NCI-H1105 treated with DMSO at 0.1 percent for 48 hours (cell line): ENCODE measurements around the gene KCNT2.

Experiments
- DNase-seq: peaks from one replicate; lab custom pipeline; 2025; lab: John Stamatoyannopoulos, UW

KCNT2 gene

DNA sequence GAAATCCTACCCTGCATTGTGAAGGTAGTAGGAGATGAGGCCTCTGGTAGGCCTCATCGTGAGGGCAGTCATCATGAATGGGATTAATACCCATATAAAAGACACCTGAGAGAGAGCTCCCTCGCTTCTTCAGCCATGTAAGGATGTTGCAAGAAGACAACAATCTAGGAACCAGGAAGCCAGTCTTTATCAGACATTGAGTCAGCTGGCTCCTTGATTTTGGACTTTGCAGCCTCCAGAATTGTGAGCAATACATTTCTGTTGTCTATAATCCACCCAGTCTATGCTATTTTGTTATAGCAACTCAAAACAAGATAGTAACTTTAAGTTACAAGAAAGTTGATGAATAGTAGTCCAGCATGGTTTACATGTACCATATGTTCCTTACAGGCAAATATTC lies 208.5 kb downstream of the KCNT2 start:
- no peak for DNase-seq

GRCh38 chr1:196393742-196394141 lies 214.5 kb downstream of the KCNT2 start:
- no peak for DNase-seq

DNA sequence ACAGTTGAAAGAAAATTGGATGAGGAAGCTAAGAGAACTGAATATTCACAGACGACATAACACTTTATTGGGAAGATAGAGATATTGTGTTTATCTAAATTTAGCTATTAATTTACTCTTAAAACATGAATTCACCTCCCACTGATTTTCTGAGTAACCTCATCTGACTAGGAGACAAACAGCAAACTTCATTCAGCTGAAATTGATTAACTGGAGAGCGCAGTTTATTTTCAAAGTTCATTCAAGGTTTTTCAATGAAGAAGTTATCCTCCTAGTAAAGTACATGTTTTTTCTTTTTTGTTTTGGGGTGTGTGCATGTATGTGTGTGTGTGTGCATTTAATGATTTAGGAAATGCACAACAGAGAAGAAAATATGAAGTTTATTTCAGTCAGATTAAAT lies 215.0 kb downstream of the KCNT2 start:
- DNase-seq: no peak

- DNase-seq: no peak
Observed at GRCh38 chr1:196387766-196388165, 220.5 kb downstream of the KCNT2 start.

DNA sequence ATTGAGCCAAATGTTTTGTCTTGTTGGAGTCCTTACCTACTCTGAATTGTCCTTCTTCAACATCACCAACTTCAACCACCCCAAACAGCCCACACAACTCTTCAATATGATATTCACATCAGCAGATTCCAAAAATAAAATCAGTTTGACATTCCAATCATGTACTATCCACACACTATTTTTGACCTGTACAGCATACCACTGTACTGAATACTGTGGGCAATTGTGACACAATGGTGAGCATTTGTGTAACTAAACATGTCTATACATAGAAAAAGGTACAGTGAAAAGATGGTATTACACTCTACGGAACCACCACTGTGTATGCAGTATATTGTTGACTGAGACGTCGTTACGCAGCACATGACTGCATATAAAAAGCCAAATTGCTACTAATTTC lies 223.1 kb downstream of the KCNT2 start:
- DNase-seq: no peak

- DNase-seq: no peak
Observed at GRCh38 chr1:196382383-196382782, 225.9 kb downstream of the KCNT2 start.

GRCh38 chr1:196381544-196381943 lies 226.7 kb downstream of the KCNT2 start:
- DNase-seq: no peak

- peak; percentile 27 for DNase-seq
Observed at GRCh38 chr1:196380316-196380715, 227.9 kb downstream of the KCNT2 start.

- DNase-seq: no peak
Observed at GRCh38 chr1:196377811-196378210, 230.4 kb downstream of the KCNT2 start.

DNA sequence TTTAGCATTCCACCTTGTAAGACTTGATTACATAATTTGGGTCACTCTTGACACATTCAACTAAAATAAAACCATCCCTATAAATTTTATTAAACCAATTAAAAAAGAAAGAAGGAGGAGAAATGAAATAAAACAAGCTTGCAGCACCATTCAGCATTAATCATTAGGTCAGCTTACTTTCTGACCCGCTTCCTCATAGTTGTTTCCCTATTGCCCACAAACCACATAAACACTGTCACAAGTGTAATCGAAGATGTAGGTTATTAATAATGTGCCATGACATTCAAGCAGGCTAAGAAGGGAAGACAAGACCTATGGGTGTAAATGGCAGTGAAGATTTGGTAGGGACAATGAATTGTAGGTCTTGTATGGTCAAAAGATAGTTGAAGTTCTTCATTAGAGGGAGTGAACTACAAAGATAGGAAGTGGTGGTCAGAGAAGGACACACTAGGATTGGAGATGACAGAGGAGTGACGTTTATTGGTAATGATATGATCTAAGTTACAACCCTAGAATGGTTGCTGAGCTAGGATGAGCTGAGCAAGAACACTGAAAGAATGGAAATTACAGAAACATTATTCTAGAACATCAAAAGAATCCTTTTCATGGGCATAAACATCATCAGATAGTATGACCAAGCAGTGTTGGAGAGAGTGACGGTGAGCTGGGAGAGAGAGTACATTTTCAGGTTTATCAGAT lies 231.5 kb downstream of the KCNT2 start:
- DNase-seq: no peak

- DNase-seq: no peak
Observed at GRCh38 chr1:196373798-196374197, 234.4 kb downstream of the KCNT2 start.

DNA sequence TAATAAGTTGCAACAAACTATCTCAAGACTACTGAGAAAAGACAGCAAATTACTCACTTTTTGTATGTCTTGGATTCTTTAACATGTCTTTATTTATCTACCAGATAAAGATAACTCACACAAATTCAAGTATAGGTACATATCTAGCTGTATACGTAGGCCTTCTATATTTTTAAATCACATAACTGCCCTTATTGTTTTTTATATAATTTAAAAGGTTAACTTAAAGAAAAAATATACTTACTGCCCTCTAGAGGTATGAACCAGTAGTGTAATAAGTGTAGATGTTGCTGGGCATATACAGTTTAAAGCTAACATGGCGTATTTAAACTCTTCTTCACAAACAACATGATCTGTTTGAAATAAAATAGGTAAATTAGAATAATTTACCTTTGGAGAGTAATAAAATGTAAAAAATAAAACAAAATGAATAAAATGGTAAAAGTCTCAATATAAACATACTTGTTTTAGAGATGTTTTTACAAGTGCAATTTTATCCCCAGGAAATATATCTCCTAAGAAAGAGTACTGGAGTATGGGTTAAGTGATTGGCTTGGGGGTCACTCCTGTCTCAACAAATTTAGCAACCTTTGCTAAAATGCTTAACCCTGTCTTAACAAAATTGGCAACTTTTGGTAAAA lies 235.2 kb downstream of the KCNT2 start:
- peak; percentile 16 for DNase-seq

GRCh38 chr1:196367838-196368237 lies 240.4 kb downstream of the KCNT2 start:
- no peak for DNase-seq

GRCh38 chr1:196366817-196367495 lies 241.3 kb downstream of the KCNT2 start:
- DNase-seq: no peak

GRCh38 chr1:196361112-196361714 lies 247.0 kb downstream of the KCNT2 start:
- no peak for DNase-seq

DNA sequence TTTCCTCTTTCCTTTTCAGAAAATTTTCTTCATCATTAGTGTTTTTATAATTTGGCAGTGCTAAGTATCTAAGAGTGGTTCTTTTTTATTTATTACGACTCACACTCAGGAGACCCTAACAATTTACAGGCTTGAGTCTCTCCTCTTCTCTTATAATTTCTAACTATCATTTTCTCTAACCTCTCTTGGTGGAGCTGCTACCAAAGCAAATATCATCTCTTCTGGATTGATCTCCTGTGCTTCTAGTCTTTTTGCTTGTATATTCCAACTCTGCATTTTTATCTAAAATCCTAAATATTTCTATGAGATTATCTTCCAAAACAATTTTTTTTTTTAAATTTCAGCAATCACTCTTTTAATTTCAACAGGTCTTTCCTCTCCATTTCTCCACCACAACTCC lies 250.3 kb downstream of the KCNT2 start:
- DNase-seq: no peak

DNA sequence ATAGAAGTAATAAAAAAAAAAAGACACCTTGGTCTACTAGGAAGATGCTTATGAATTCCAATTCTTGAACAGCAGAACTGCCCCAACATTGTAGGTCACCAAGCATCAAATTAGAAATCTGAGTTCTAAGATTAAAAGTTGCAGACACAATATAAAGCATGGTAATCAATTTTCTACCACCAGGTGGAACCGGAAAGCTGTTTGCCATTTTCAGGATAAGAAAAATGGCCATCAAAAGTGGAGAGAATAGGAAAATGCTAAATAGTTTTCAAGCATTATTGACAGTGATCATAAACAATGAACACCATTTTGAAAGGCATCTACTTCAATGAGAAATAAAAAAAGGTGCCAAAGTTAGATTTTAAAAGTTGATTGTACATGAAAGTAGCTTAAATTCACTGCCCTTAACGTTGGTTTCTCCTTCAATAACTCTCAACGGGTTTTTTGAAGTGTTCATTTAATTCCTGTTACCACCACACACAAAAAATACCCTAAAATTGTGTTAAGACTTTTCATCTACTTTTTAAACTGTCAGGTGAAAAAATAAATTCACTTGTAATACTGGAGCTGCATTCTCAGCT lies 252.9 kb downstream of the KCNT2 start:
- peak; percentile 32 for DNase-seq

GRCh38 chr1:196344453-196344852 lies 263.8 kb downstream of the KCNT2 start:
- DNase-seq: no peak

GRCh38 chr1:196324345-196324744 lies 283.9 kb downstream of the KCNT2 start:
- DNase-seq: no peak

GRCh38 chr1:196323869-196324268 lies 284.4 kb downstream of the KCNT2 start:
- no peak for DNase-seq

GRCh38 chr1:196319301-196319700 lies 288.9 kb downstream of the KCNT2 start:
- no peak for DNase-seq
